Measurements from ENCODE around the gene OBI1. TPM values are rescaled to one million over a fixed set of nuclear protein-coding genes. Genes with fewer than 3 reads are reported as not detected.

Gene OBI1
- total and polyA plus RNA-seq, 9 of the 15 experiments (the other 6 are each of a cell fraction or from before 2014, with no cell fraction given), result 8.7 to 18.4 (median 14.2) TPM

- WGBS (ENCODE audit: insufficient coverage, low coverage, missing lambda C conversion rate), result 1% methylated on average over 7 of the region's 80 CpGs
- no peak within 1 kb of the TSS for H3K27ac ChIP-seq (ENCODE audit: extremely low read depth, low read depth, low read length)
- FAIRE-seq, result no peak
- H3K36me3 ChIP-seq (ENCODE audit: control insufficient read depth, insufficient read depth, low read length), result no peaks in the 10 kb centered on the region
- intact Hi-C loops (cut with micrococcal nuclease), result loop anchor here (1.0 kb wide), 1 partner anchor 44 kb away; no protein-coding TSS in a partner anchor
- peak within 1 kb of the TSS; percentile 90 for H3K4me2 ChIP-seq (ENCODE audit: insufficient read depth, low read length)
- peak within 1 kb of the TSS; percentile 52 for H3K4me3 ChIP-seq
- H3K9ac ChIP-seq (ENCODE audit: insufficient read depth in 1 of 2, low read depth in 2 of 2, low read length in 2 of 2), result peak within 1 kb of the TSS; percentile 61 to 93
- no peaks in the 10 kb centered on the region for H3K9me3 ChIP-seq (replicated peaks; ENCODE audit: control insufficient read depth, insufficient read depth, low read depth, low read length)
- no peaks in the 10 kb centered on the region for H3K27me3 ChIP-seq (ENCODE audit: control insufficient read depth in 2 of 2, insufficient read depth in 2 of 2, low read length in 2 of 2)
- ChIA-PET POLR2A (interaction anchor here (1.0 kb wide), 1 partner anchor 17 kb away, joined by 3 read pairs; no protein-coding TSS in a partner anchor), CTCF (ENCODE audit: low intra/inter-chr PET ratio) (no interaction called here)
- H3K4me1 ChIP-seq (replicated peaks in 1 of 2; ENCODE audit: control insufficient read depth in 2 of 2, insufficient read depth in 2 of 2, low read length in 2 of 2), result peaks cover 7 to 18% of the 10 kb centered on the region in 2 experiments; a peak in 3 of 5 replicates
- no peaks in the 10 kb centered on the region for H4K20me1 ChIP-seq (replicated peaks; ENCODE audit: control insufficient read depth, insufficient read depth, low read length)
- peak; percentile 87 to 92 (median 90) for DNase-seq (ENCODE audit: extremely low read depth in 1 of 4, low spot score in 3 of 4)
- H2AFZ ChIP-seq (ENCODE audit: low read depth, low read length), result peak within 1 kb of the TSS; percentile 88
- no peaks in the 10 kb centered on the region for H3K79me2 ChIP-seq (ENCODE audit: control insufficient read depth, insufficient read depth, low read length)
- in situ Hi-C loops (cut with MboI), result no loop called here
- ATAC-seq, result peak; percentile 96
- H3K9me1 ChIP-seq (ENCODE audit: control insufficient read depth, insufficient read depth, low read length), result no peaks in the 10 kb centered on the region
- no TSS peak for BruUV-seq (replicated peaks)
- TF ChIP-seq GATAD2A (IDR thresholded peaks at IDR 0.05), result no peak
- peak; percentile 31; the same call in 1 of the 2 replicates for TF ChIP-seq PBX2 (CRISPR knock-in tag; IDR thresholded peaks at IDR 0.05; ENCODE audit: low read depth)
- no peak for TF ChIP-seq PBX2 (tag; conservative IDR thresholded peaks at IDR 0.05; ENCODE audit: low read depth)
- TF ChIP-seq UBTF (IDR thresholded peaks at IDR 0.05; ENCODE audit: borderline replicate concordance in 1 of 2, low read depth in 2 of 2, low read length in 2 of 2), result no peak
- no peak for TF ChIP-seq TCF7 (IDR thresholded peaks at IDR 0.05; ENCODE audit: borderline replicate concordance)
- peak; percentile 78 for TF ChIP-seq RBFOX2 (IDR thresholded peaks at IDR 0.05; ENCODE audit: low read depth, low read length)
- peak; percentile 57; the same call in 1 of the 2 replicates for TF ChIP-seq ARID4B (CRISPR knock-in tag; IDR thresholded peaks at IDR 0.05)
- TF ChIP-seq MAX (CRISPR knock-in tag; IDR thresholded peaks at IDR 0.05), result peak; percentile 47; the same call in 1 of the 2 replicates
- no peak for TF ChIP-seq WHSC1 (IDR thresholded peaks at IDR 0.05; ENCODE audit: low read length)
Observed at GRCh38 chr13:78603240-78603957, 55.6 kb downstream of the OBI1 start, which contains the start of gene POU4F1. Gene POU4F1, minus strand, starts transcription at chr13:78603552. Its CDS starts 226 bp downstream, at chr13:78603326.

Data from K562 (cell line).